MM.1S (cell line): ENCODE results near the gene RIPOR3.

Experiments
- DNase-seq: peaks from one replicate; pipeline ENCODE4 v3.0.0-alpha.2; 2015
- H2AFZ ChIP-seq: fragments of 300-600 bp; sonication (generic); 2 replicates; pipeline ENCODE4 v1.6.0; 2016; ENCODE audit warnings: antibody characterized with exemption, low read length
- H3F3A ChIP-seq: fragments of 300-600 bp; sonication (generic); 2 replicates; pipeline ENCODE4 v1.6.1; 2016; ENCODE audit warnings: mild to moderate bottlenecking, antibody characterized with exemption, low read length, moderate library complexity, mixed read lengths; ENCODE audit not compliant: insufficient read depth
- H3K27ac ChIP-seq: fragments of 300-600 bp; sonication (generic); 2 replicates; pipeline ENCODE4 v1.5.1; 2016; ENCODE audit warnings: mild to moderate bottlenecking, low read length
- H3K27me3 ChIP-seq: fragments of 300-600 bp; sonication (generic); replicated peaks from 2 replicates; pipeline ENCODE4 v1.6.0; 2016; ENCODE audit warnings: low read length; ENCODE audit not compliant: insufficient read depth
- H3K36me3 ChIP-seq: fragments of 300-600 bp; sonication (generic); replicated peaks from 2 replicates; pipeline ENCODE4 v1.6.1; 2016; ENCODE audit warnings: mild to moderate bottlenecking, low read length, mixed read lengths; ENCODE audit not compliant: insufficient read depth
- H3K4me1 ChIP-seq: fragments of 300-600 bp; sonication (generic); 2 replicates; pipeline ENCODE4 v1.6.1; 2016; ENCODE audit warnings: low read length, mixed read lengths
- H3K4me2 ChIP-seq: fragments of 300-600 bp; sonication (generic); 2 replicates; pipeline ENCODE4 v1.6.0; 2016; ENCODE audit warnings: low read depth, low read length
- H3K4me3 ChIP-seq: fragments of 300-600 bp; sonication (generic); 2 replicates; pipeline ENCODE4 v1.5.1; 2016; ENCODE audit warnings: low read length, mixed read lengths
- H3K79me2 ChIP-seq: fragments of 300-600 bp; sonication (generic); 2 replicates; pipeline ENCODE4 v1.6.1; 2016; ENCODE audit warnings: mixed run types, low read length, mixed read lengths
- H3K9ac ChIP-seq: fragments of 300-600 bp; sonication (generic); 2 replicates; pipeline ENCODE4 v1.6.1; 2016; ENCODE audit warnings: low read length, mixed read lengths
- H3K9me2 ChIP-seq: fragments of 300-600 bp; sonication (generic); replicated peaks from 2 replicates; pipeline ENCODE4 v1.6.1; 2016; ENCODE audit warnings: mild to moderate bottlenecking, low read length, mixed read lengths; ENCODE audit not compliant: insufficient read depth
- H3K9me3 ChIP-seq: fragments of 300-600 bp; sonication (generic); replicated peaks from 2 replicates; pipeline ENCODE4 v1.6.1; 2016; ENCODE audit warnings: mild to moderate bottlenecking, low read length, mixed read lengths; ENCODE audit not compliant: insufficient read depth
- H4K20me1 ChIP-seq: fragments of 300-600 bp; sonication (generic); 2 replicates; pipeline ENCODE4 v1.6.1; 2016; ENCODE audit warnings: mild to moderate bottlenecking, low read length, moderate library complexity, mixed read lengths; ENCODE audit not compliant: insufficient read depth
- CTCF ChIP-seq: fragments of 300-600 bp; sonication (generic); IDR thresholded peaks from 2 replicates; pipeline ENCODE4 v1.5.1; 2016; ENCODE audit warnings: antibody characterized with exemption, low read length, mixed read lengths
- EZH2 ChIP-seq: fragments of 300-600 bp; sonication (generic); optimal IDR thresholded peaks from 2 replicates; pipeline ENCODE3; 2017; ENCODE audit warnings: low read depth, mild to moderate bottlenecking, antibody characterized with exemption, low read length, mixed read lengths
- EZH2phosphoT487 ChIP-seq: fragments of 300-600 bp; sonication (generic); IDR thresholded peaks from 2 replicates; pipeline ENCODE4 v1.6.1; 2018; ENCODE audit warnings: antibody characterized with exemption, low read length

Gene RIPOR3

GRCh38 chr20:50585678-50586077 is 105.7 kb downstream of the RIPOR3 start:
- H3K9me2 ChIP-seq, result no peaks in the 10 kb centered on the region
- no peak overlapping the region for H3K27ac ChIP-seq
- H3K79me2 ChIP-seq, result no peaks in the 10 kb centered on the region
- TF ChIP-seq EZH2, result no peak
- TF ChIP-seq EZH2phosphoT487, result no peak
- no peak for TF ChIP-seq CTCF
- H3K4me2 ChIP-seq, result no peak overlapping the region
- peaks cover 5% of the 10 kb centered on the region for H3K4me1 ChIP-seq
- DNase-seq, result no peak
- H3K9ac ChIP-seq, result no peak overlapping the region
- no peak overlapping the region for H3K4me3 ChIP-seq
- H3K27me3 ChIP-seq, result no peaks in the 10 kb centered on the region
- H4K20me1 ChIP-seq, result 0 out of 2 replicates have a peak, but pooled peaks cover 4% of the 10 kb centered on the region
- no peaks in the 10 kb centered on the region for H3F3A ChIP-seq
- no peaks in the 10 kb centered on the region for H3K9me3 ChIP-seq
- peaks cover 5% of the 10 kb centered on the region; the same call in 1 of the 2 replicates for H3K36me3 ChIP-seq
- H2AFZ ChIP-seq, result no peak overlapping the region

DNA sequence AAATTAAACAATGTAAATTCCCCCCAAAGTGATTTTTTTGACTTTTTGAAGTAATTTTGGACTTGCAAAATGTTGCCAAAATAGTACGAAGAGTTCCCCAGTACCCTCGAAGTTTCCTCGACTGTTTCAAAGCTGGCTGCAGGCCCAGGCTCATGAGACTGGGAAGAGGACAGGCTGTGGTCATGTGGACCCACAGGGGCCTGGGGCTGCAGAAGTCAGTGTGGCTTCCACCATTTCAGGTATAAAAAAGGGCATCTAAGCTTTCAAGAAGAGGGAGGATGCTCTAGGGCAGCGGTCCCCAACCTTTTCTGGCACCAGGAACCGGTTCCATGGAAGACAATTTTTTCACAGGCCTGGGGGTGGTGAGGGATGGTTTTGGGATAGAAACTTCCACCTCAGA is 106.1 kb downstream of the RIPOR3 start:
- H4K20me1 ChIP-seq, result 0 out of 2 replicates have a peak, but pooled peaks cover 4% of the 10 kb centered on the region
- no peak overlapping the region for H2AFZ ChIP-seq
- no peak overlapping the region for H3K27ac ChIP-seq
- TF ChIP-seq CTCF, result no peak
- H3K4me1 ChIP-seq, result peaks cover 5% of the 10 kb centered on the region
- H3K9ac ChIP-seq, result no peak overlapping the region
- H3K9me3 ChIP-seq, result no peaks in the 10 kb centered on the region
- no peaks in the 10 kb centered on the region for H3K79me2 ChIP-seq
- H3K9me2 ChIP-seq, result no peaks in the 10 kb centered on the region
- H3K27me3 ChIP-seq, result no peaks in the 10 kb centered on the region
- peaks cover 7% of the 10 kb centered on the region; the same call in 1 of the 2 replicates for H3K36me3 ChIP-seq
- no peak overlapping the region for H3K4me2 ChIP-seq
- no peak for DNase-seq
- H3F3A ChIP-seq, result no peaks in the 10 kb centered on the region
- H3K4me3 ChIP-seq, result no peak overlapping the region

DNA sequence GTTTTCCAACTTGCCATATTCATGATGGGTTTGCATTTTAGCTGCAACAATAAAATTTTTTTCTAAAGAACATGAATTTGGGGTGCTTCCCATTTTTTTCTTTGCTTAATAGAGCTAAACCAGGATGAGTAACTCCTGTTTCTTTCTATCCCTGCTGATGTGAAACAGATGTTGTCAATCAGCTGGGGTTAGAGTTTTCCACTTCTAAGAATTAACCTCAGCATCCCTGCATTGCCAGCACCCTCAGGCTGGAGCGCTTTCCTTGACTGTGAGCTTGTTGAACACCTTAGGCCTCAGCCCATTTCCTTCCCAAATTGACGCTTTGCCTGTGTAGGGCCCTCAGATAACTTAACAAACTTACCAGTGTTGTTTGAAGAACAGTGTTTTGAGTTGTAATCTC is 106.7 kb downstream of the RIPOR3 start:
- no peaks in the 10 kb centered on the region for H3K9me3 ChIP-seq
- H3K9ac ChIP-seq, result no peak overlapping the region
- H2AFZ ChIP-seq, result no peak overlapping the region
- peaks cover 7% of the 10 kb centered on the region; the same call in 1 of the 2 replicates for H3K36me3 ChIP-seq
- H4K20me1 ChIP-seq, result 0 out of 2 replicates have a peak, but pooled peaks cover 4% of the 10 kb centered on the region
- no peak for DNase-seq
- no peak overlapping the region for H3K27ac ChIP-seq
- H3K4me1 ChIP-seq, result peaks cover 3% of the 10 kb centered on the region
- H3K4me3 ChIP-seq, result no peak overlapping the region
- TF ChIP-seq EZH2 (no peak), CTCF (no peak), EZH2phosphoT487 (no peak)
- H3K27me3 ChIP-seq, result no peaks in the 10 kb centered on the region
- H3F3A ChIP-seq, result no peaks in the 10 kb centered on the region
- no peak overlapping the region for H3K4me2 ChIP-seq
- H3K9me2 ChIP-seq, result no peaks in the 10 kb centered on the region
- no peaks in the 10 kb centered on the region for H3K79me2 ChIP-seq
